ENCODE measurements around the gene SMPD4. TPM values are rescaled to one million over a fixed set of nuclear protein-coding genes. Genes with fewer than 3 reads are reported as not detected.
"Not testable (repeated sequence)": the region's sequence is repeated elsewhere in the genome, so short reads cannot be mapped to it uniquely, and the experiment has no call there.

Gene SMPD4
- total RNA-seq = 10 to 100 TPM; 29.7 to 44.4 (median 38.6) TPM

GRCh38 chr2:130181325-130181879, at the start of gene SMPD4:
Gene SMPD4 (minus strand): TSS chr2:130181602. CDS start chr2:130176592, 5,010 bp downstream.
- WGBS, 2 donors = 0% methylated on average over 31 to 50 of the region's 55 CpGs
- DNase-seq (ENCODE audit: low spot score in 2 of 2) = peak; percentile 96 to 99
- TF ChIP-seq POLR2A (IDR thresholded peaks at IDR 0.05) (no peak), CTCF (IDR thresholded peaks at IDR 0.05) (no peak)
- peak within 1 kb of the TSS; percentile 84 for H3K4me3 ChIP-seq (ENCODE audit: low read depth, poor library complexity, severe bottlenecking)
- intact Hi-C loops (cut with DNase I; ENCODE audit: low total_unique reads) = loop anchor here (10.0 kb wide), 1 partner anchor 163 kb away; the partner anchor contains the start of gene IMP4

- WGBS, 2 donors = 88 to 95% methylated on average over 10 to 15 of the region's 15 CpGs
- H3K4me3 ChIP-seq (ENCODE audit: low read depth, poor library complexity, severe bottlenecking); intact Hi-C loops (cut with DNase I; ENCODE audit: low total_unique reads); DNase-seq (ENCODE audit: low spot score in 2 of 2): not testable (repeated sequence)
Observed at GRCh38 chr2:130230907-130231306, 49.5 kb upstream of the SMPD4 start.

GRCh38 chr2:130230376-130230775, 49.0 kb upstream of the SMPD4 start:
- intact Hi-C loops (cut with DNase I; ENCODE audit: low total_unique reads); H3K4me3 ChIP-seq (ENCODE audit: low read depth, poor library complexity, severe bottlenecking): not testable (repeated sequence)
- WGBS, 2 donors = 89 to 94% methylated on average over 18 of the region's 18 CpGs

GRCh38 chr2:130229161-130229510, 47.7 kb upstream of the SMPD4 start:
- intact Hi-C loops (cut with DNase I; ENCODE audit: low total_unique reads); H3K4me3 ChIP-seq (ENCODE audit: low read depth, poor library complexity, severe bottlenecking); DNase-seq (ENCODE audit: low spot score in 2 of 2): not testable (repeated sequence)
- WGBS, 2 donors = 43 to 70% methylated on average over 31 to 48 of the region's 48 CpGs

More at GRCh38 chr2:130230376-130230775, 49.0 kb upstream of the SMPD4 start:
- not testable (repeated sequence) for DNase-seq (ENCODE audit: low spot score in 2 of 2)

GRCh38 chr2:130228467-130229160, 47.2 kb upstream of the SMPD4 start:
- H3K4me3 ChIP-seq (ENCODE audit: low read depth, poor library complexity, severe bottlenecking); intact Hi-C loops (cut with DNase I; ENCODE audit: low total_unique reads); DNase-seq (ENCODE audit: low spot score in 2 of 2): not testable (repeated sequence)
- 93% methylated on average over 49 to 56 of the region's 69 CpGs for WGBS, 2 donors

GRCh38 chr2:130228005-130228404, 46.6 kb upstream of the SMPD4 start:
- intact Hi-C loops (cut with DNase I; ENCODE audit: low total_unique reads); H3K4me3 ChIP-seq (ENCODE audit: low read depth, poor library complexity, severe bottlenecking); DNase-seq (ENCODE audit: low spot score in 2 of 2): not testable (repeated sequence)
- 91 to 97% methylated on average over 19 to 20 of the region's 21 CpGs for WGBS, 2 donors

- H3K4me3 ChIP-seq (ENCODE audit: low read depth, poor library complexity, severe bottlenecking); DNase-seq (ENCODE audit: low spot score in 2 of 2); intact Hi-C loops (cut with DNase I; ENCODE audit: low total_unique reads): not testable (repeated sequence)
- WGBS, 2 donors = 38 to 47% methylated on average over 4 of the region's 4 CpGs
Observed at GRCh38 chr2:130222523-130222922, 41.1 kb upstream of the SMPD4 start.

- H3K4me3 ChIP-seq (ENCODE audit: low read depth, poor library complexity, severe bottlenecking); intact Hi-C loops (cut with DNase I; ENCODE audit: low total_unique reads); DNase-seq (ENCODE audit: low spot score in 2 of 2): not testable (repeated sequence)
- WGBS, 2 donors = 20 to 40% methylated on average over 1 of the region's 1 CpG
Observed at GRCh38 chr2:130220505-130220904, 39.1 kb upstream of the SMPD4 start.

- intact Hi-C loops (cut with DNase I; ENCODE audit: low total_unique reads); DNase-seq (ENCODE audit: low spot score in 2 of 2); H3K4me3 ChIP-seq (ENCODE audit: low read depth, poor library complexity, severe bottlenecking): not testable (repeated sequence)
- WGBS, 2 donors = 90% methylated on average over 2 of the region's 2 CpGs; no CpG with 5 or more reads in 1 of the 2 donors
Observed at GRCh38 chr2:130219147-130219546, 37.7 kb upstream of the SMPD4 start.

GRCh38 chr2:130207051-130207450, 25.6 kb upstream of the SMPD4 start:
- WGBS, 2 donors = 80 to 82% methylated on average over 13 of the region's 13 CpGs
- intact Hi-C loops (cut with DNase I; ENCODE audit: low total_unique reads); DNase-seq (ENCODE audit: low spot score in 2 of 2); H3K4me3 ChIP-seq (ENCODE audit: low read depth, poor library complexity, severe bottlenecking): not testable (repeated sequence)

GRCh38 chr2:130203150-130203549, 21.7 kb upstream of the SMPD4 start:
- DNase-seq (ENCODE audit: low spot score in 2 of 2); H3K4me3 ChIP-seq (ENCODE audit: low read depth, poor library complexity, severe bottlenecking); intact Hi-C loops (cut with DNase I; ENCODE audit: low total_unique reads): not testable (repeated sequence)
- WGBS, 2 donors = 100% methylated on average over 1 of the region's 3 CpGs

GRCh38 chr2:130202518-130202917, 21.1 kb upstream of the SMPD4 start:
- 30 to 49% methylated on average over 2 to 4 of the region's 7 CpGs for WGBS, 2 donors
- DNase-seq (ENCODE audit: low spot score in 2 of 2); intact Hi-C loops (cut with DNase I; ENCODE audit: low total_unique reads); H3K4me3 ChIP-seq (ENCODE audit: low read depth, poor library complexity, severe bottlenecking): not testable (repeated sequence)

All from lower leg skin (tissue), 4 donors.